LHCN-M2 (cell line): ENCODE results near the gene MED16. TPM values are rescaled to one million over a fixed set of nuclear protein-coding genes. Genes with fewer than 3 reads are reported as not detected.
"Not testable (repeated sequence)": the region's sequence is repeated elsewhere in the genome, so short reads cannot be mapped to it uniquely, and the experiment has no call there.

Experiments
- DNase-seq: peaks from one replicate; pipeline ENCODE4 v3.0.0-alpha.2; 2012; ENCODE audit warnings: low read depth
- total RNA-seq: library from RNA; depleted of rRNA; stranded (reverse); fragments of >200 nt; gene quantifications from 2 replicates; pipeline ENCODE4 v1.2.3, GENCODE V29; 2014

Gene MED16
- total RNA-seq, 1 experiment from 2014 or later, result 38.7 TPM

DNA sequence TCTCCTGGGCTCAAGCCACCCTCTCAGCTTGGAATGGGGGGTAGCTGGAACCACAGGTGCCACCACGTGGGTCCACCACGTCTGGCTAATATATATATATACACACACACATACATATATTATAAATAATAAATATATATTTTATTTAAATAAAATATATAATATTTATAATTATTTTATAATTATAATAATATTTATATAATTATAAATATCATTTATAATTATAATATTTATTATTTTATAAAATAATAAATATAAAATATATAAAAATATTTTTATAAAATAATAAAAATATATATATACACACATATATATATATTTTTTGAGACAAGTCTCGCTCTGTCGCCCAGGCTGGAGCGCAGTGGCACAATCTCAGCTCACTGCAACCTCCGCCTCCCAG, 38.4 kb downstream of the MED16 start:
- no peak for DNase-seq

DNA sequence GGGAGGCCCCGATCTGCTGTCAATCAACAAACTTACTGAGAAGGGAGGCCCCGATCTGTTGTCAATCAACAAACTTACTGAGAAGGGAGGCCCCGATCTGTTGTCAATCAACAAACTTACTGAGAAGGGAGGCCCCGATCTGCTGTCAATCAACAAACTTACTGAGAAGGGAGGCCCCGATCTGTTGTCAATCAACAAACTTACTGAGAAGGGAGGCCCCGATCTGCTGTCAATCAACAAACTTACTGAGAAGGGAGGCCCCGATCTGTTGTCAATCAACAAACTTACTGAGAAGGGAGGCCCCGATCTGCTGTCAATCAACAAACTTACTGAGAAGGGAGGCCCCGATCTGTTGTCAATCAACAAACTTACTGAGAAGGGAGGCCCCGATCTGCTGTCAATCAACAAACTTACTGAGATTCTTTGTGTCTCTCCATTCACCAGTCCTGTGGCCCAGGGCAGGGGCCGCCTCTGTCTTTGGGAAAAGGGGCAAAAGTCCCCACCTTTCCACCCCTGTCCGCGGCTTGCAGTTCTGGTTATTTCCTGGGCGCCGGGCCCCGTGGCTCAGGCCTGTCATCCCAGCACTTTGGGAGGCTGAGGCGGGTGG, 39.3 kb downstream of the MED16 start:
- DNase-seq, result not testable (repeated sequence)

DNA sequence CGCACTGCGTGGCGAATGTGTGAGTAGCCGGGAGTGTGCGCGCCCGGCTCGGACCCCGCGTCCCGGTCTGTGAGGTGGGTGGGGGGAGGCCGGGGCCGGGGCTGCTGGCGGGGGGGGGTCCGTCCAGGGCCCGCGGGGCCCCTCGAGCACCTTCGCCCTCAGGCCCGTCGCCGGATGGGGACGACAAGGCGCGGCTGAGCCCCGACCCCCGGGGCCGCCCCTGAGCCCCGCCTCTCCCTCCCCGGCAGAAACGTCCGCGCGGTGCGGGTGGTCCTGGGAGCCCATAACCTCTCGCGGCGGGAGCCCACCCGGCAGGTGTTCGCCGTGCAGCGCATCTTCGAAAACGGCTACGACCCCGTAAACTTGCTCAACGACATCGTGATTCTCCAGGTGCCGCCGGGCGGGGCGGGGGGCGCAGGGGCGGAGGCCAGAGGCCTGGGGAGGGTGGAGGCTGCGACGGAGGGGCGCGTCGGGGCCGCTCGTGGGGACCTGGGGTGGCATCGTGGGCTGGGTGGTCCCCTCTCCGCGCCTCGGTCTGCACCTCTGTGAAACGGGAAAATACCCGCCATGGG, 39.9 kb downstream of the MED16 start:
- no peak for DNase-seq

DNA sequence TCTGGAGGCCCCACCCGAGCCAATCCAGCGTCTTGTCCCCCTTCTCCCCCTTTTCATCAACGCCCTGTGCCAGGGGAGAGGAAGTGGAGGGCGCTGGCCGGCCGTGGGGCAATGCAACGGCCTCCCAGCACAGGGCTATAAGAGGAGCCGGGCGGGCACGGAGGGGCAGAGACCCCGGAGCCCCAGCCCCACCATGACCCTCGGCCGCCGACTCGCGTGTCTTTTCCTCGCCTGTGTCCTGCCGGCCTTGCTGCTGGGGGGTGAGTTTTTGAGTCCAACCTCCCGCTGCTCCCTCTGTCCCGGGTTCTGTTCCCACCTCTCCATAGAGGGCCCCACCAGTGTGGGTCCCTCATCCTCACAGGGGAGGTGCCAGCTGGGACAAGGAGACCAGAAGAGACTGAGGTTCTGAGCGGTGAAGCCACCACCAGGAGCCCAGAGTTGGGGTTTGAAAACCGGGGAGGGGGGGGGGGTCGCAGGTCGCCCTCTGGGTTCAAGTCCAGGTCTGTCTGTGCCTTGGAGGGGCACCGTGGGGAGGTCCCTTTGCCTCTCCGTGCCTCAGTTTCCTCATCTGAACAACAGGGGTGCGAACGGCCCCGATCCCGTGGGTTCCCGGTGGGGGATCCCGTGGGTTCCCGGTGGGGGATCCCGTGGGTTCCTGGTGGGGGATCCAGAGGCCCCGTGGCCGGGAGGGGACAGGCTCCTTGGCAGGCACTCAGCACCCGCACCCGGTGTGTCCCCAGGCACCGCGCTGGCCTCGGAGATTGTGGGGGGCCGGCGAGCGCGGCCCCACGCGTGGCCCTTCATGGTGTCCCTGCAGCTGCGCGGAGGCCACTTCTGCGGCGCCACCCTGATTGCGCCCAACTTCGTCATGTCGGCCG, 40.6 kb downstream of the MED16 start, which contains the start of gene ELANE:
ELANE (plus strand) TSS at position 168 of the 878 bp plus-strand sequence; CDS start at position 194, 26 bp downstream.
- DNase-seq, result no peak

DNA sequence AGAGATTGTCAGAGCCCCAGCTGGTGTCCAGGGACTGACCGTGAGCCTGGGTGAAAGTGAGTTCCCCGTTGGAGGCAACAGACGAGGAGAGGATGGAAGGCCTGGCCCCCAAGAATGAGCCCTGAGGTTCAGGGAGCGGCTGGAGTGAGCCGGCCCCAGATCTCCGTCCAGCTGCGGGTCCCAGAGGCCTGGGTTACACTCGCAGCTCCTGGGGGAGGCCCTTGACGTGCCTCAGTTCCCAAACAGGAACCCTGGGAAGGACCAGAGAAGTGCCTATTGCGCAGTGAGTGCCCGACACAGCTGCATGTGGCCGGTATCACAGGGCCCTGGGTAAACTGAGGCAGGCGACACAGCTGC, 42.0 kb downstream of the MED16 start:
- no peak for DNase-seq

DNA sequence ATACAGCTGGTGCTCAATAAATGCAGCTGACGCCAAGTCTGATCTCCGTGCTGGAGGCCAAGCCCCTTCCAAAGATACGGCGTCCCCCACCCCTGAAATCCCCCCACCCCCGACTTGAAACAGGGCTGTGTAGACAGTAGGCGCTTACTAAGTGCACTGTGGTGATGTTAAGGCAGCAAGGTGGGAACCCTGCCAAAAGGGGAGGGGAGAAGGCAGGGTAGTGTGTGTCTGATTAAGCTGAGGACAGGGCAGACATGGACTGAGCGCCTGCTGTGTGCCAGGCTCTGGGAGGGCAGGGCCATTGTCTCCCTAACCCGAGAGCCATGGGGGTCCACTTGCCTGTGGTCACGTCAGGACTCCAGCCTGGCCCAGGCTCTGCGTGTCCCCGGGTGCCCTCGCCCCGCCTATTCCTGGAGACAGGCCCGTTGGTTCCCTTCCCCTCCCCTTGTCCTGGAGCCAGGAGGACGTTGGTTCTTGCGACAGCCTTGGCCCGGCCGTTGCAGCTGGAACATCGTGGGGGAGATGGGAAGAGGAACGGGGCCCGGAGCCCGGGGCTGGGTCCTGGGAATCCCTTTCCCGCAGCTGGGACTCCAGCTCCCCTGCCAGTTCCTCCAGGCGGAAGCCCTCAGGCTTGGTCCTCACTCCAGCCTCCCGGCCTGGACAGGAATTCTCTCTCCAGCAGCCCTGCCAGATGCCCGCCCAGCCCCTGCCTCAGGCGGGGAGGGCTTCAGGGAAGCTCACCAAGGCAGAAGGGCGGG, 42.6 kb downstream of the MED16 start:
- DNase-seq, result peak; percentile 73

DNA sequence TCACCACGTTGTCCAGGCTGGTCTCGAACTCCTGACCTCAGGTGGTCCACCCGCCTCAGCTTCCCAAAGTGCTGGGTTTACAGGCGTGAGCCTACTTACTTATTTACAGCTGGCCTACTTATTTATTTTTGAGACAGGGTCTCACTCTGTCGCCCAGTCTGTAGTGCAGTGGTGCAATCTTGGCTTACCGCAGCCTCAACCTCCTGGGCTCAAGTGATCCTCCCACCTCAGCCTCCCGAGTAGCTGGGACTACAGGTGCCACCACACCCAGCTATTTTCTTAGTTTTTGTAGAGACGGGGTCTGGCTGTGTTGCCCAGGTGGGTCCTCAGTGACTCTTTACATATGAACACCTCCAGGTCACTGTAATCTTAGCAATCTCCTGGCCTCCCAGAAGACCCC, 43.8 kb downstream of the MED16 start:
- not testable (repeated sequence) for DNase-seq

DNA sequence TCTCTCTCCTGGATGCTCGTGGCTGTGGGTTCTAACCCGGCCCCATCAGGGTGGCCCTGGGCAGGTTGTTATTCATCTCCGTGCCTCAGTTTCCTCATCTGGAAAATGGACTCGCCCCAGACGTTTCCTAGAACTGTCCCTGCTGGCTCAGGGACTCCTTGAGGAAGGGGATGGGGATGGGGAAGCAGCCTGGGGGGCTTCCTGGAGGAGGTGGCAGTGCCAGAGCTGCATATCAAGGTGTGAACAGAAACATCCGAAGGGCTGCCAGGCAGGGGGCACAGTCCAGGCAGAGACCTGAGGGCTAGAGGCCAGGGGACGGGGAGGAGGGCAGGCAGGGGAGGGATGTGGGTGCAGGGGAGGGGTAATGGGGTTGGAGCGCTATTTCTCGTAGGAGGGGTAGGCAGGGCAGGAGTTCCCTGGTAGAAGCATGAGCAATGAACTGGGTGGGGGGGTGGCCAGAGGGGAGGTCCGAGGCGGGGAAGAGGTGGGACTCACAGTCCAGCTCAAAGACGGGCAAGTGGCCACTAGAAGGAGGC, 44.5 kb downstream of the MED16 start:
- DNase-seq, result no peak

DNA sequence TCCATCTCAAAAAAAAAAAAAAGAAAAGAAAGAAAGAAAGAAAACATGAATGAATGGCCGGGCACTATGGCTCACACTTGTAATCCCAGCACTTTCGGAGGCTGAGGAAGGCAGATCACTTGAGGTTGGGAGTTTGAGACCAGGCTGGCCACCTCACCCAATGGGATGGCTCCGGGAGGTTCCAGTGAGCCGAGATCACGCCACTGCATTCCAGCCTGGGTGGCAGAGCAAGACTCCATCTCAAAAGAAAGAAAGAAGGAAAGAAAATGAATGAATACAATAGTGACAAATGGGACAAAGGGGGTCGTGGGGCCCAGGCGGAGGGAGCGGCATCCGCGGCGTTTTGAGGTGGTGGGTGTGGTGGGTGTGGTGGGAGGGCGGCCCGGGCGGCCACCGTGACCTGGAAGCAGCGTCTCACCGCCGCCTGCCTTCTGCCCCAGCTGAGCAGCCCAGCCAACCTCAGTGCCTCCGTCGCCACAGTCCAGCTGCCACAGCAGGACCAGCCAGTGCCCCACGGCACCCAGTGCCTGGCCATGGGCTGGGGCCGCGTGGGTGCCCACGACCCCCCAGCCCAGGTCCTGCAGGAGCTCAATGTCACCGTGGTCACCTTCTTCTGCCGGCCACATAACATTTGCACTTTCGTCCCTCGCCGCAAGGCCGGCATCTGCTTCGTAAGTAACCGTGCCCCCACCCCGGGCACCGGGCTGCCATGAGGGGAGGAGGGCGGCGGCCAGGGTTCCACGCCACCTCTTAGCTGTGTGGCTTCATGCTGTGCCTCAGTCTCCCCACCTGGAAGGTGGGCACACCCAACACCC, 47.1 kb downstream of the MED16 start:
- no peak for DNase-seq

DNA sequence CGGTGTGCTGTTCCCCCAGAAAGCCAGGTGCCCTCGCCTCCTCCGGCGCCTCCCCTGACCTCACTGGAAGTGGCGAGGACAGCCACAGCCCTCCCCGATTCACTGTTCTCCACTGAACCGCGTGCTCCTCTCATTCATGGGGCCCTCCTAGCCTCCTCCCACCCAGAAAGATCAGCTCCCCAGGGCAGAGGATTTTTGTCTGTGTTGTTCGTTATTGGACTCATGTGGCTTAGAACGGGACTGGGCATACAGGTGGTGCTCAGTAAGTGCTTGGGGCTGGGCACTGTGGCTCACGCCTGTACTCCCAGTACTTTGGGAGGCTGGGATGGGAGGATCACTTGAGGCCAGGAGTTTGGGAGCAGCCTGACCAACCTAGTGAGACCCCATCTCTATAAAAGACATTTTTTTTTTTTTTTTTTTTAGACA, 48.4 kb downstream of the MED16 start:
- no peak for DNase-seq

DNA sequence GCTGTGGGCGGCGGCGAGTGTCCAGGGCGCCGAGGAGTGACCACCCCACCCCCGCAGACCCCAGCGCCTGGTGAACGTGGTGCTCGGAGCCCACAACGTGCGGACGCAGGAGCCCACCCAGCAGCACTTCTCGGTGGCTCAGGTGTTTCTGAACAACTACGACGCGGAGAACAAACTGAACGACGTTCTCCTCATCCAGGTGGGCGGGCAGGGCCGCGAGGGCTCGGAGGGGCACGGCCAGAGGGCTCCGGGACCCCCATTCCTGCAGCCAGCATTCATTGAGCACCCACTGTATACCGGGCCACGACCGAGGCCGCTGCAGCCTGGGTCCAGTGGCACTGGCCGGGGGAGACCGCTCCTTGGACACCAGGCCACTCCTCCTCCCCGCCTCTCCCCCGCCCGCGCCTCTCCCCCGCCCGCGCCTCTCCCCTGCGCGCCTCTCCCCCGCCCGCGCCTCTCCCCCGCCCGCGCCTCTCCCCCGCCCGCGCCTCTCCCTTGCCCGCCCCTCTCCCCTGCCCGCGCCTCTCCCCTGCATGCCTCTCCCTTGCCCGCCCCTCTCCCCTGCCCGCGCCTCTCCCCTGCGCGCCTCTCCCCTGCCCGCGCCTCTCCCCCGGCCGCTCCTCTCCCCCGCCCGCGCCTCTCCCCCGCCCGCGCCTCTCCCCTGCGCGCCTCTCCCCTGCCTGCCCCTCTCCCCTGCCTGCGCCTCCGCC, 49.0 kb downstream of the MED16 start:
- DNase-seq, result no peak

DNA sequence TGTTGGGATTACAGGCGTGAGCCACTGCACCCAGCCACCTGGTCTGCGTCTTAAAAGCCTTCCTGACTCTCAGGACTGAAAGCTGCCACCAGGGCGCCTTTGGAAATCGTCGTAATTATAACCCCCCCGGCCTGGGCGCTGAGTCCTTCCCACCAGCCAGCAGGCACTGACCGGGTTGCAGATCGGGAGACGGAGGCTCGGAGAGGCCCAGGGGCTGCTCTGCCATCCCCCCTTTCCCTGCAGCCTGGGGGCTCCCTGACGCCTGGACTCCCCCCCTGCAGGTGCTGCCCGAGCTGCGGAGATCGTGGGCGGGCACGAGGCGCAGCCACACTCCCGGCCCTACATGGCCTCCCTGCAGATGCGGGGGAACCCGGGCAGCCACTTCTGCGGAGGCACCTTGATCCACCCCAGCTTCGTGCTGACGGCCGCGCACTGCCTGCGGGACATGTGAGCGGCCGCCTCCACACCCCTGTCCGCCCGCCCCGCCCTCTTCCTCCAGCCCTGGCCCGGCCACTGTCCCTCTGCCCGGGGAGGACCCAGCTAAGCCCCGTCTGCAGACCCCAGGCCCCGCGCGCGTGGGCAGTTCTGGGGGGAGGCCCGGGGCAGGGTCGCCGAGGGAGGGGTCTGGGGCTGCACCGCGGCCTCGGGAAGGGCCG, 49.7 kb downstream of the MED16 start:
- DNase-seq, result no peak

DNA sequence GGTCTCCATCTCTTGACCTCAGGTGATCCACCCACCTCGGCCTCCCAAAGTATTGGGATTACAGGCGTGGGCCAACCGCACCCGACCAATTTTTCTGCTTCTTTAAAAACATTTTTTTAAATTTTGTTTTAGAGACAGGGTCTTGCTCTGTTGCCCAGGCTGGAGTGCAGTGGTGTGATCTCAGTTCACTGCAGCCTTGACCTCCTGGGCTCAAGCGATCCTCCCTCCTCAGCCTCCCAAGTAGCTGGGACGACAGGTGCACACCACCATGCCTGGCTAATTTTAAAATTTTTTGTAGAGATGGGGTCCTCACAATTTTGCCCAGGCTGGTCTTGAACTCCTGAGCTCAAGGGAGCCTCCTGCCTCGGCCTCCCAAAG, 50.2 kb downstream of the MED16 start:
- DNase-seq, result not testable (repeated sequence)

DNA sequence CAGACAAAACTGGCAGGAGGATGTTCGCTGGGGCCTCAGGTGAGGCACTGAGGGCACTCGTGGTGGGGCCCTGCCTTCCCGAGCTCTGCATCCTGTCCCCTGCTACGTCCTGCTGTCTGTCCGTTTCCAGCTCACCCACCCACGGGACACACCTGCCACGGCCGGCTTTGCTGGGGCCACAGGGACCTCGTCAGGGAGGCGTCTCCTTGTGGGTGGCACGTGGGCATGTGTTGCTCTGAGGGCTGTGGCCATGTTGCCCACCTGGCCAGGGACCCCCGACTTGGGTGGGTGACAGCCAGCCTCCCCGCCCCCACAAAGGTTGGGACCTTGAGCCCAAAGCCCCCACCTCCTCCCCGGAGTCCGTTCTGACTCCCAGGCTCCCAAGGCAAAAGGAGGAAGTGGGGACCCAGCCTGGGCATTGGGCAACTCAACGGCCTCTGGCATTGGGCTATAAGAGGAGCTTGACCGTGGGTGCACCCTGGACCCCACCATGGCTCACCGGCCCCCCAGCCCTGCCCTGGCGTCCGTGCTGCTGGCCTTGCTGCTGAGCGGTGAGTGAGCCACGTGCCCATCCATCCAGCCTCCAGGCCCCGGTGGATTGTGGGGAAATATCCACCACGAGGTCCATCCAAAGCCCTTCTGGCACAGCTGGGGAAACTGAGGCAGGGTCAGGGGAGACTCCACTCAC, 52.3 kb downstream of the MED16 start, which contains the start of gene PRTN3:
PRTN3 (plus strand) TSS at position 481 of the 688 bp plus-strand sequence; CDS start at position 491, 10 bp downstream.
- DNase-seq, result no peak

DNA sequence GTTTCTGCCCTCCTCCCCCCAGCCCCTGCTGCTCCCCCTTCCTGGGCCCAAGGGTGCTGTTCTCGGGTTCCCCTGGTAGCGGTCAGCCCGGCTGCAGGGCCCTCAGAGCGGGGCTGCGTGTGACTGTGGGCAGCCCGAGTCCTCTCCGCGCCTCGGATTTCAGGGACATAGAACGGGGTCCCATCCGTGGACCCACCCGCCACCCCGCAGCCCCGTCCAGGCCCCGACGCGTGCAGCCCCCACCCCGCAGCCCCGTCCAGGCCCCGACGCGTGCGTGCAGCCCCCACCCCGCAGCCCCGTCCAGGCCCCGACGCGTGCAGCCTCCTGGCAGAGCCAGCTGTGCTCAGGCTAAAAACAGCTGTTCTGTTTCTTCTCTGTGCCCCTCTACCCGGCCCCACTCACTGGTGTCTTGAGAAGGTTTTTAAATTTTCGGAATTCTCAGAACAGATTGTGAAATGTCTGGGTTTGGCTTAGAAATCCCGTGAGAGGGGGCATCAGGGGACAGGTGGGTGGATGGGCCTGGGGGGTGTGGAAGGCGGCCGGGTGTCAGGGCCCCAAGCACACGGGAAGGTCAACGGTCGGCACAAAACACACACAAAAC, 57.7 kb downstream of the MED16 start:
- DNase-seq, result no peak

DNA sequence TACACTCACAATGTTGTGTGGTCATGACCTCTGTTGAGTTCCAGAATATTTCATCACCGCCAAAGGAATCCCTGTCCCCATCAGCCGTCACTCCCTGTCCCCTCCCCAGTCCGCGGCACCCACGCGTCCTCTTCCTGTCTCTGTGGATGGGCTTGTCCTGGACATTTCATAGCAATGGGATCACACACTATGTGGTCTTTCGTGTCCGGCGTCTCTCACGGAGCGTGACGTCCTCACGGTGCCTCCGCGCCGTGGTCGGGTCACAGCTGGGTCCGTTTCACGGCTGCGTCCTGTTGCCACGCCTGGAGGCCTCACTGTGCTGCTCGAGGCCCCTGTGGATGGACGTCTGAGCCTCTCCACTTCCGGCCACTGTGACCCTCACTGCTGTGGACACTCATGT, 58.8 kb downstream of the MED16 start:
- DNase-seq, result no peak

DNA sequence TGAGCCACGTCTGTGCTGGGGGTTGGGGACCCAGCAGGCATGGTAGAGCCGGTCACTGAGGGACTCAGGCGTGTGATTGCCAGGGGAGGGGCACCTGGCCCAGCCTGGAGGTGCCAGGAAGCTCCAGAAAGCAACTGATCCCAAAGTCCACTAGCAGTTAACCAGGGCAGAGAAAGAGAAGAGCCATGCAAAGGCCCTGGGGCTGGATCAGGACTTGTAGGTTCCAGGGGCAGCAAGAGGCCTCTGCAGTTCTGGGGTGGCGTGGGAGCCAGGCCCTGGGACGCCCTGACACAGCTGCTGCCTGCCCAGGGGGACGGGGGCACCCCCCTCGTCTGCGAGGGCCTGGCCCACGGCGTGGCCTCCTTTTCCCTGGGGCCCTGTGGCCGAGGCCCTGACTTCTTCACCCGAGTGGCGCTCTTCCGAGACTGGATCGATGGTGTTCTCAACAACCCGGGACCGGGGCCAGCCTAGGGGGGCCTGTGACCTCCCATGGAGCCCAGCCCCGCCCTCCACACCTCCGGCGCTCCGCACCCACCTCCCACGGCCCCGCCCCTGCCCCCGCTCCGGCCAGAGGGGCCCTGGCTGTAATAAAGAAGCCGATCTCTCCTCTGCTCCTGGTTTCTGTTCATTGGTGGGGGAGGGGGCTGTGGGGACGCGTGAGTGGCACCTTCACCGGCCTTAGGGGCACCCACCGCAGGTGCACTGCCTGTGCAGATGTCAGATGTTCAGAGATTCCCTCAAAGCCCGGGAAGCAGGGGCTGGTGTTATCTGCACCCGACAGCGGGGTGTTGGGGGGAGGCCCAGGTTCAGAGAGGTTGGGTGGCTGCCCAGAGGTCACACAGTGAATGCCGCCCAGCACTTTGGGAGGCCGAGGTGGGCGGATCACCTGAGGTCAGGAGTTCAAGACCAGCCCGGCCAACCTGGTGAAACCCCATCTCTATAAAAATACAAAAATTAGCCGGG, 61.3 kb downstream of the MED16 start:
- DNase-seq, result no peak
